Thymus (tissue), 11 donors: ENCODE results near the gene MAPKAP1. TPM values are rescaled to one million over a fixed set of nuclear protein-coding genes. Genes with fewer than 3 reads are reported as not detected.

ENCODE experiments used
- DNase-seq, 9 donors: peaks; one replicate each; pipeline ENCODE4 v3.0.0-alpha.2; 2013; ENCODE audit warnings: low spot score in 9 of 9, low read depth in 6 of 9, missing footprints in 1 of 9
- H3K27ac ChIP-seq, 2 donors: one replicate each; pipeline ENCODE4 v1.5.1; 2013; ENCODE audit warnings: control low read depth in 1 of 2, low read depth in 1 of 2, low read length in 1 of 2, mild to moderate bottlenecking in 1 of 2, moderate library complexity in 1 of 2
- H3K27me3 ChIP-seq, 2 donors: one replicate each; pipeline ENCODE4 v1.5.1; 2013; ENCODE audit warnings: low read length in 1 of 2; ENCODE audit not compliant: control insufficient read depth in 2 of 2, insufficient read depth in 1 of 2
- H3K36me3 ChIP-seq, 2 donors: one replicate each; pipeline ENCODE4 v1.5.1; 2013; ENCODE audit warnings: low read length in 1 of 2, mild to moderate bottlenecking in 1 of 2, moderate library complexity in 1 of 2; ENCODE audit not compliant: control insufficient read depth in 2 of 2, insufficient read depth in 2 of 2
- H3K4me1 ChIP-seq, 2 donors: one replicate each; pipeline ENCODE4 v1.5.1; 2013; ENCODE audit warnings: low read length in 2 of 2; ENCODE audit not compliant: control insufficient read depth in 2 of 2, insufficient read depth in 2 of 2
- H3K4me3 ChIP-seq, 2 donors: one replicate each; pipeline ENCODE4 v1.5.1; 2013; ENCODE audit warnings: low read length in 2 of 2, control low read depth in 1 of 2, mild to moderate bottlenecking in 1 of 2
- H3K9me3 ChIP-seq, 2 donors: one replicate each; pipeline ENCODE4 v1.5.1; 2013; ENCODE audit warnings: low read length in 1 of 2, mild to moderate bottlenecking in 1 of 2; ENCODE audit not compliant: control insufficient read depth in 2 of 2, insufficient read depth in 1 of 2
- WGBS: extraction: QIAGEN DNeasy Blood & Tissue Kit; methylation state at CpG from one replicate; pipeline ENCODE4 v1.1.7; 2013; 5-methylcytosine and 5-hydroxymethylcytosine counted together
- polyA plus RNA-seq: library from polyadenylated mRNA; stranded (reverse); fragments of 200-250 nt; gene quantifications from one replicate; pipeline ENCODE4 v1.2.3, GENCODE V29; 2013
- total RNA-seq: library from RNA; stranded (reverse); fragments of 120-200 nt; gene quantifications from one replicate; pipeline ENCODE4 v1.2.4, GENCODE V29; 2013
- donor health status: healthy.

Gene MAPKAP1
- total and polyA plus RNA-seq, 2 donors: 40.3 to 40.7 TPM

DNA sequence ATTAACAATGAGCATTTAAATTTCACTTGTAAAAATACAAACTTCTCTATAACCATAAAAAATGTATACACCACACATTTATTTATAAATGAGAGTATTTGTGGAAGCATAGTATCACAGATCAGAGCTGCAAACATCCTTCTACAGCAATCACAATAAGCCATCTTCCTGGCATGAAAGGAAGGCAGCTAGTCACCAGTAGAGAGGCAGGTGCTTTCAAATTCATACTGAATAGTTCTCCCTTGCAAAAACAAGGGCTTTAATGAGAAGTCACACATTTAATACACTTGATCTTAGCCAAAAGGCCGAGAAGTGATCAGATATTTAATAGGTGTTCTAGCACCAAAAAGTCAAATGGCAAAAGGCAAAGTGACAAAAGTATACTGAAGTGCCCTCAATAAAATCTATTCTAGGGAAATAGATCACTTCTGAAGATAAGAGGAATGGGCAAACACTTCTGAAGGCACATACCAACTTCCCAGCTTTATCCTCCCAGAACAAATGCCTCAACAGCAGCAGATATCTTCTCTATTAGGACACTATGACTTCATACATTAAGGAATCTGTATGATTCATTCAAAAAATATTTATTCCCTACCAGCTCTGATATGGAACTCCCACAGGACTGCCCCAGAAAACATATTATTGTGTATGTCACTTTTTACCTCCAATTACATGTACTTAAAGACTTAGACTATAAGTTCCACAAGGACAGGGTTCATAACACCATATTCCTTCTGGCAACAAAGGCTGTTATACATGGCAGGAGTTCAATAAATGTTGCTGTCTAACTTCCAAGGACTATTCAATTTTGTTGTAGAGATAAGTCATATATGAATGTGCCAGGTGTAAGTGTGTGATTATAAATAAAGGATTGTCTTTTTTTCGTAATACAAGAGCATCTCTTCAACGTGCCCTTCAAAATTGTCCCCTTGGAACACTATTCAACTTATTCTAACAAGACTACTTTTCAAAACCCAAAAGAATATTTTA, 31.7 kb downstream of the MAPKAP1 start:
- H3K27me3 ChIP-seq: no peaks in the 10 kb centered on the region
- H3K36me3 ChIP-seq: peaks cover 0 to 6% of the 10 kb centered on the region in 2 donors
- no peaks in the 10 kb centered on the region for H3K9me3 ChIP-seq
- H3K27ac ChIP-seq: no peak overlapping the region
- peak in 1 of 9 donors; percentile 2 for DNase-seq
- no peaks in the 10 kb centered on the region for H3K4me1 ChIP-seq
- 95% methylated on average over 3 of the region's 3 CpGs for WGBS
- no peak overlapping the region for H3K4me3 ChIP-seq

- Histone ChIP-seq H3K4me3 (no peak overlapping the region), H3K4me1 (no peaks in the 10 kb centered on the region), H3K27me3 (no peaks in the 10 kb centered on the region), H3K36me3 (peaks cover 0 to 6% of the 10 kb centered on the region in 2 donors), H3K27ac (no peak overlapping the region), H3K9me3 (no peaks in the 10 kb centered on the region)
- 98% methylated on average over 3 of the region's 3 CpGs for WGBS
- no peak for DNase-seq
Measured at GRCh38 chr9:125672876-125673275, 34.1 kb downstream of the MAPKAP1 start.

DNA sequence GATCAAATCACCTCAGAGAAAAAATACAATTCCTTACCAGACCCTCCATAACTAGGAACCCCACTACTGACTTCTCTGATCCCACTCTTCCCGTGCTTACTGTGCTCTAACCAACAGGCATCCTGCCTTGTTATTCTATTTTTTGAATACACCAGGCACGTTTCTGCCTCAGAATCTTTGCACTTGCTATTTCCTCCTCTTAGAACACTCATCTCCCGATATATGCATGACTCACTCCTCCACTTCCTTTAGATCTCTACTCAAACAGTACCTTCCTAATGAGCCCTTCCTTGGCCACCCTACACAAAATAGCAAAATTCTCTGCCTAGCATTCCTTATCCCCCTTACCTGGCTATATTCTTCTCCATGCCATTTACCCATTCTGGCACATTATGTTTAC, 43.9 kb downstream of the MAPKAP1 start:
- Histone ChIP-seq H3K4me3 (no peak overlapping the region), H3K4me1 (no peaks in the 10 kb centered on the region), H3K9me3 (no peaks in the 10 kb centered on the region), H3K27me3 (no peaks in the 10 kb centered on the region), H3K36me3 (no peaks in the 10 kb centered on the region), H3K27ac (no peak overlapping the region)
- 67% methylated on average over 3 of the region's 3 CpGs for WGBS
- DNase-seq: no peak

- H3K9me3 ChIP-seq: no peaks in the 10 kb centered on the region
- H3K4me1 ChIP-seq: no peaks in the 10 kb centered on the region
- 96% methylated on average over 6 of the region's 6 CpGs for WGBS
- no peaks in the 10 kb centered on the region for H3K27me3 ChIP-seq
- DNase-seq: no peak
- H3K4me3 ChIP-seq: no peak overlapping the region
- peaks cover 0 to 9% of the 10 kb centered on the region in 2 donors for H3K36me3 ChIP-seq
- no peak overlapping the region for H3K27ac ChIP-seq
Measured at GRCh38 chr9:125660557-125660956, 46.5 kb downstream of the MAPKAP1 start.

DNA sequence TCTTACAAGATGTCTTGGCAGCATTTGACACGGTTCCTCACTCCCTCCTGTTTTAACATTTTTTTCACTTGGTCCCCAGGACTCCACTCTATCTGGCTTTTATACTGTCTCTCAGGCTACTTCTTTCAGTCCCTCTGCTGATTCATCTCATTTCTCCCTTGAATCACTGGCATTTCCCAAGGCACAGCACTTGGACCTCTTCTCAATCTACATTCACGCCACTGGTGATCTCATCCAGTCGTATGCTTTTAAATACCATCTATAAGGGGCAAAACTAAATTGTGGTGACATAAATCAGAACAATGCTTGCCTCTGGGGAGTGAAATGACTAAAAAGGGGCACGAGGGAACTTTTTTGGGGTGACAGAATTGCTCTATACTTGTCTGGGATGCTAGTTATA, 47.1 kb downstream of the MAPKAP1 start:
- WGBS: 87% methylated on average over 4 of the region's 4 CpGs
- H3K4me3 ChIP-seq: no peak overlapping the region
- no peak overlapping the region for H3K27ac ChIP-seq
- H3K36me3 ChIP-seq: peaks cover 0 to 9% of the 10 kb centered on the region in 2 donors
- no peak for DNase-seq
- no peaks in the 10 kb centered on the region for H3K27me3 ChIP-seq
- no peaks in the 10 kb centered on the region for H3K4me1 ChIP-seq
- H3K9me3 ChIP-seq: no peaks in the 10 kb centered on the region

- no peak overlapping the region for H3K27ac ChIP-seq
- peaks cover 0 to 9% of the 10 kb centered on the region in 2 donors for H3K36me3 ChIP-seq
- no peak overlapping the region for H3K4me3 ChIP-seq
- WGBS: 97% methylated on average over 2 of the region's 2 CpGs
- H3K9me3 ChIP-seq: no peaks in the 10 kb centered on the region
- no peaks in the 10 kb centered on the region for H3K4me1 ChIP-seq
- DNase-seq: no peak
- no peaks in the 10 kb centered on the region for H3K27me3 ChIP-seq
Measured at GRCh38 chr9:125659201-125659840, 47.7 kb downstream of the MAPKAP1 start.

- 96% methylated on average over 3 of the region's 3 CpGs for whole genome bisulfite sequencing
- Histone ChIP-seq H3K27ac (no peak overlapping the region), H3K27me3 (no peaks in the 10 kb centered on the region), H3K9me3 (no peaks in the 10 kb centered on the region), H3K4me3 (no peak overlapping the region), H3K4me1 (no peaks in the 10 kb centered on the region), H3K36me3 (peaks cover 0 to 11% of the 10 kb centered on the region in 2 donors)
- DNase-seq: no peak
Measured at GRCh38 chr9:125656560-125656959, 50.4 kb downstream of the MAPKAP1 start.

DNA sequence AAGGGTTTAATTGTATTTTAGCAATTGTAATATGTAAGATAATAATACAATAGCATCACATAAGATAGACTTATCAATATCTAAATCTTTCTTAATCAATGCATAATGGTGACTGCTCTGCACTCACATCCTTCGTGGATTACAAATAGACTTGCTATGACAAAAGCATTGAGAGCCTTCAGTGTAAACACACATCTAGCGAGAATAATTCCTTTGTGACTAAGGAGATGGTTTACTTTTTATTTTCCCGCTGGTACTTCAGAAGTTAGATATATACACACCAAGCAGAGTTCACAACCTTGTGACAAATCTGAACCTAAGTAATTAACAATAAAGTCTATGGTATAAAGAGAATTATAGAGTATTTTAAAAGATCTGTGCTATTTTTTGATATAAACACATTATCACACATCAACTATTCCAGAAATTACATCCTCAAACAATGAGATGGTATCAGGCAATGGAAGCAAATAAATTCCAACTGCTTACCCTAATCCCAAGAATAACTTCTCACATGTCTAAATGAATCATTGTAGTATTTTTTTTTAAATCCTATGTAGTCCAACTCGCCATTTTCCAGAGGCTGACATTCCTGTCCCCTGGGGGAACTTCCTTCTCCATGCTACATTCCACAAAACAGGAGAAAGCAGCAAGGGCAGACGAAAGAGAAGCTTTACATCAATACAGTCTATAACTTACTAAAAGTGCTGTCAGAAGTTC, 51.2 kb downstream of the MAPKAP1 start:
- Histone ChIP-seq H3K9me3 (no peaks in the 10 kb centered on the region), H3K4me1 (peaks cover 0 to 1% of the 10 kb centered on the region in 2 donors), H3K4me3 (no peak overlapping the region), H3K27me3 (no peaks in the 10 kb centered on the region), H3K36me3 (peaks cover 0 to 11% of the 10 kb centered on the region in 2 donors), H3K27ac (no peak overlapping the region)
- 97% methylated on average over 5 of the region's 5 CpGs for WGBS
- no peak for DNase-seq
